Measurements from ENCODE around the gene FOXJ2.
A peak's percentile ranks its signal among the peaks of the same experiment; 100 is the strongest.
"Not testable (repeated sequence)": the region's sequence is repeated elsewhere in the genome, so short reads cannot be mapped to it uniquely, and the experiment has no call there.

The FOXJ2 gene

GRCh38 chr12:8032242-8033152, at the start of gene FOXJ2:
TSS of gene FOXJ2 (plus strand) at chr12:8032716. CDS start at chr12:8039833, 7,117 bp downstream.
- DNase-seq = peak; percentile 92

- not testable (repeated sequence) for DNase-seq
Observed at GRCh38 chr12:7983019-7983418, 49.5 kb upstream of the FOXJ2 start.

- DNase-seq = not testable (repeated sequence)
Observed at GRCh38 chr12:7983460-7983859, 49.1 kb upstream of the FOXJ2 start.

DNA sequence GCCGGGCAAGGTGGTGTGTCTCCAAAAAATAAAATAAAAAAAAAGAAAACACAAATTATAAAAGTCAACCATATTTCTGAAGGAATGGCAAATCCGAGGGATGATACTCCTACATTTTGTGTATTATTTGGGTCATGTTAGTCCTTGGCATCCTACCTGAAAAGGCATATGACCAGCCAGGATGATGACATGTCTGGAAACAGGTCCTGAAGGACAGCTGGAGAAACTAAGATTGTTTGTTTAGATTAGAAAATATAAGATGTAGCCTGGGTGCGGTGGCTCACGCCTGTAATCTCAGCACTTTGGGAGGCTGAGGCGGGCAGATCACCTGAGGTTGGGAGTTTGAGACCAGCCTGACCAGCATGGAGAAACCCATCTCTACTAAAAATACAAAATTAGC, 47.6 kb upstream of the FOXJ2 start:
- no peak for DNase-seq

- DNase-seq = no peak
Observed at GRCh38 chr12:7985802-7986418, 46.6 kb upstream of the FOXJ2 start.

- DNase-seq = no peak
Observed at GRCh38 chr12:7989827-7990491, 42.6 kb upstream of the FOXJ2 start.

GRCh38 chr12:7991535-7991934, 41.0 kb upstream of the FOXJ2 start:
- DNase-seq = no peak

DNA sequence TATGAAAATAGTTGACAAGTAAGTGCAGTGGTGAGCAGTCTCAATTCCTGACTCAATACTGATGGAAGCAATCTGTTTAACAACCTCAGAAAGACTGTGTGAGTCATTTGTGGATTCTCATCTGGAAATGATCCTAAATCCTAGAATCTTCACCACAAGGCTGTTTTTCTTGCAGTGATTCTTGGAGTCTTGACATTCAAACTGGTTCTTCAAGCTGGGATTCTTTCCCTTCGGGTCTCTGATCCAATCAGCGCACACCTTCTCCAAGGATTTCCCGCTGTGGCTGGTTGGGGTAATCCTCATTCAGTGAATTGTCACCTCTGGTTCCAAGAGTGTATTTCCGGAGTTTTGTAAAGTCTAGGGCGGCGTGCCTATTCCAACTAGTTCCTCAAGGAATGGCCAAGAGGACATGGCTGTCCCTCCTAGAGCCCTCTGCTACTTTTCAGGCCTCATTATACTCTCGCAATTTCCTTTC, 37.7 kb upstream of the FOXJ2 start:
- no peak for DNase-seq

GRCh38 chr12:7995266-7995963, 37.1 kb upstream of the FOXJ2 start:
- peak; percentile 72 for DNase-seq

DNA sequence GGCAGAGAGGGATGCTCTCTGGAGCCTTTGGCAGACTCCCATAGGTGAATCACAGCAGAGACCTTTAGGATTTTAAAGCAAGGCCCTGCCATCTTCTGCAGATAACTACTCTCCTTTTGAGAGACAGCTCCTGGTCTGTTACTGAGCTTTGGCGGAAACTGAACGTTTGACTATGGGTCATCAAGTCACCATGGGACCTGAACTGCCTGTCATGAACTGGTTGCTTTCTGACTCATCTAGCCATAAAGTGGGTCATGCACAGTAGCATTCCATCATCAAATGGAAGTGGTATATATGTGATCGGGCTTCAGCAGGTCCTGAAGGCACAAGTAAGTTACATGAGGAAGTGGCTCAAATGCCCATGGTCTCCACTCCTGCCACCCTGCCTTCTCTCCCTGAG, 31.7 kb upstream of the FOXJ2 start:
- DNase-seq = not testable (repeated sequence)

- not testable (repeated sequence) for DNase-seq
Observed at GRCh38 chr12:8001496-8001895, 31.0 kb upstream of the FOXJ2 start.

- DNase-seq = not testable (repeated sequence)
Observed at GRCh38 chr12:8004897-8005296, 27.6 kb upstream of the FOXJ2 start.

DNA sequence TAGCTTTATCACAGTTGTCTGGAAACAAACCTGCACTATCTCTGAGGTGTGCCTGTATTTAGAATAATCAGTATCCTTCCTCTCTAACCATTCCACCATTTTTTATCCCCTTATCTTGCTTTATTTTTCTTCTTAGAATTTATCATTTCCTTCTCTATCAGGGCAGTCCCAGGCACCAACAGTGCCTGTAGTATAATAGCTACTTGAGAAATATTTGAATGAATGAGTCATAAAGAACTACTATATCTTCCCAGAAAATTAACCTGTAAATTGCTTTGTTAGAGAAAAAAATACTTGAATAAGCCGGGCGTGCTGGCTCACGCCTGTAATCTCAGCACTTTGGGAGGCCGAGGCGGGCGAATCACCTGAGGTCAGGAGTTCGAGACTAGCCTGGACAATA, 21.2 kb upstream of the FOXJ2 start:
- DNase-seq = no peak

DNA sequence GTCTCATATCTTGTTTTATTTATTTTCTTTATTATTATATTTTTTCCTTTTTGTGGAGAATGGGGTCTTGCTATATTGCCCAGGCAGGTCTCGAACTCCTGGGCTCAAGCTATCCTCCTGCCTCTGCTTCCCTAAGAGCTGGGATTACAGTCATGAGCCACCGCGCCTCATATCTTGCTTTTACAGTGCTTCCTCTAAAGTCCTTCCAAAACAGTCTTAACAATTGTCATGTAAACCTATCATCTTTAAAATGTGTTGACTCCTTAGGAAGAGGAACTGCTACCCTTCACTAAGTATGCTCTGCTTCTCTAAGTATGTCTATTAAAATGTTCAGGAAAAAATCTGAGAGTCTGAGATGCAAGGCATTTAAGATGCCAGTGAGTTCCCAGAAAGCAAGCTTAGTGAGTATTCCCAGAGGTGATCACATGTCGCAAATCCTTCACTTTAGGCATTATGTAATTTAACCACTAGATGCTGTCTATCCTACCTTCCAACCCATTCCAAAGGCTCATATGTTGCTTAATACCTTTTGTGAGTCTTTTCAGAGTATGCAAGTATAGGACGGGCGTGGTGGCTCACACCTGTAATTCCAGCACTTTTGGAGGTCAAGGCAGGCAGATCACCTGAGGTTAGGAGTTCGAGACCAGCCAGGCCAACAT, 19.7 kb upstream of the FOXJ2 start:
- DNase-seq = no peak

DNA sequence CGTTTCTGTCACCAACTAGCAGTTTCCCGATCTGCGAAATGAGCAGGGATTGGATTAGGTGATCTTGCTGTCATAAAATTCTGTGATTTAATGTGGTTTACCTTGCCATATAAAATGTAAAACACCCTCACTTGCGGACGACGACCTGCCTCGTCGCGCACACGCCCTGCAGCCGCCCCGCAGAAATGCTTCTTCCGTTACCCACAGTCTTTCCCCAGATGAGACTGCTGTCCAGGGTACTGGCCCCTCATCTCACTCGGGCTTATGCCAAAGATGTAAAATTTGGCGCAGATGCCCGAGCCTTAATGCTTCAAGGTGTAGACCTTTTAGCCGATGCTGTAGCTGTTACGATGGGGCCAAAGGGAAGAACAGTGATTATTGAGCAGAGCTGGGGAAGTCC, 17.7 kb upstream of the FOXJ2 start:
- no peak for DNase-seq

- not testable (repeated sequence) for DNase-seq
Observed at GRCh38 chr12:8018213-8018612, 14.3 kb upstream of the FOXJ2 start.

GRCh38 chr12:8018666-8019581, 13.6 kb upstream of the FOXJ2 start:
- no peak for DNase-seq

GRCh38 chr12:8026291-8026900, 6.1 kb upstream of the FOXJ2 start:
- DNase-seq = peak; percentile 98

GRCh38 chr12:8027856-8028255, 4.7 kb upstream of the FOXJ2 start:
- DNase-seq = no peak

GRCh38 chr12:8028267-8028666, 4.2 kb upstream of the FOXJ2 start:
- no peak for DNase-seq

DNA sequence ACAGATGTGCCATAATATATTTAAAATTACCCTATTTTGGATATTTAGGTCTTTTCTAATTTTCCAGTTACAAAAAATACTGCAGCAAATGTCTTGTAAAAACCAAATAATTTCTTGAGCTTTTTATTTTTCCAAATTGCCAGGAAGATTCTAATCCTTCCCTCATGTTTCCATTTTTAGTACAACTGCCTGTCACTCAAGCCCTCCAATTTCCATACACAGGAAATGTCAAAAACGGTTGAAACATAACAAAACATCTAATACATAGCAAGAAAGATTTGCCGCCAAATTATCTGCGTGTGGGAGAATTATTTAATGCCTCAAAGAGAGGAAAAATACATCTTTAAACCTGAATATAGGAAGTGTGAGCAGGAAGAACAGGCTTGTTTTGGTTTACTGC, 2.3 kb upstream of the FOXJ2 start:
- DNase-seq = no peak
